Calu3 (cell line): Measurements from ENCODE around the gene MPG. TPM values are rescaled to one million over a fixed set of nuclear protein-coding genes. Genes with fewer than 3 reads are reported as not detected.

ENCODE experiments used
- BruUV-seq: library from RNA; stranded (reverse); fragments of 400-500 nt; replicated peaks from 2 replicates; lab custom pipeline; 2021; lab: Mats Ljungman, UMichigan
- CTCF ChIA-PET: fragments of 300-600 bp; sonication (Branson Sonifier 250); formaldehyde crosslinking; loops from one replicate; lab custom pipeline; 2022; ENCODE audit warnings: antibody characterized with exemption; lab: Charles Lee
- DNase-seq: peaks from one replicate; pipeline ENCODE4 v3.0.0; 2022
- H3K27ac Mint-ChIP-seq: one replicate; pipeline ENCODE4 v1.8.0; 2022; ENCODE audit warnings: mixed read lengths; ENCODE audit not compliant: unreplicated experiment
- H3K27me3 Mint-ChIP-seq: one replicate; pipeline ENCODE4 v1.8.0; 2022; ENCODE audit warnings: mixed read lengths; ENCODE audit not compliant: unreplicated experiment
- H3K36me3 Mint-ChIP-seq: one replicate; pipeline ENCODE4 v1.8.0; 2022; ENCODE audit warnings: mild to moderate bottlenecking, moderate library complexity, mixed read lengths; ENCODE audit not compliant: insufficient read depth, unreplicated experiment
- H3K4me1 Mint-ChIP-seq: one replicate; pipeline ENCODE4 v1.8.0; 2022; ENCODE audit warnings: mild to moderate bottlenecking, low read depth, mixed read lengths; ENCODE audit not compliant: unreplicated experiment
- H3K4me3 Mint-ChIP-seq: one replicate; pipeline ENCODE4 v1.8.0; 2022; ENCODE audit warnings: mild to moderate bottlenecking, low read depth, moderate library complexity, mixed read lengths; ENCODE audit not compliant: unreplicated experiment
- H3K9me3 Mint-ChIP-seq: one replicate; pipeline ENCODE4 v1.8.0; 2022; ENCODE audit warnings: low read depth, mixed read lengths; ENCODE audit not compliant: unreplicated experiment
- intact Hi-C: fragments of 100-400 bp; cut with micrococcal nuclease; formaldehyde crosslinking; loops from one replicate; pipeline ENCODE4 v1.10.0; 2022; ENCODE audit not compliant: unreplicated experiment
- total RNA-seq: library from RNA; stranded (reverse); gene quantifications from 2 replicates; pipeline ENCODE4 v1.2.3, GENCODE V29; 2022
- TF ChIP-seq, protein P1 (sequence below): fragments of 200-600 bp; IDR thresholded peaks from one replicate; pipeline ENCODE4 v1.8.0; 2022; ENCODE audit warnings: antibody characterized with exemption; ENCODE audit not compliant: unreplicated experiment

The MPG gene
- total RNA-seq, 1 experiment from 2014 or later = 40.1 TPM

- H3K9me3 Mint-ChIP-seq = no peaks in the 10 kb centered on the region
- H3K36me3 Mint-ChIP-seq = peaks cover 8% of the 10 kb centered on the region
- DNase-seq = no peak
- no peak overlapping the region for H3K27ac Mint-ChIP-seq
- CTCF ChIA-PET = no interaction called here
- TF ChIP-seq, protein P1, sequence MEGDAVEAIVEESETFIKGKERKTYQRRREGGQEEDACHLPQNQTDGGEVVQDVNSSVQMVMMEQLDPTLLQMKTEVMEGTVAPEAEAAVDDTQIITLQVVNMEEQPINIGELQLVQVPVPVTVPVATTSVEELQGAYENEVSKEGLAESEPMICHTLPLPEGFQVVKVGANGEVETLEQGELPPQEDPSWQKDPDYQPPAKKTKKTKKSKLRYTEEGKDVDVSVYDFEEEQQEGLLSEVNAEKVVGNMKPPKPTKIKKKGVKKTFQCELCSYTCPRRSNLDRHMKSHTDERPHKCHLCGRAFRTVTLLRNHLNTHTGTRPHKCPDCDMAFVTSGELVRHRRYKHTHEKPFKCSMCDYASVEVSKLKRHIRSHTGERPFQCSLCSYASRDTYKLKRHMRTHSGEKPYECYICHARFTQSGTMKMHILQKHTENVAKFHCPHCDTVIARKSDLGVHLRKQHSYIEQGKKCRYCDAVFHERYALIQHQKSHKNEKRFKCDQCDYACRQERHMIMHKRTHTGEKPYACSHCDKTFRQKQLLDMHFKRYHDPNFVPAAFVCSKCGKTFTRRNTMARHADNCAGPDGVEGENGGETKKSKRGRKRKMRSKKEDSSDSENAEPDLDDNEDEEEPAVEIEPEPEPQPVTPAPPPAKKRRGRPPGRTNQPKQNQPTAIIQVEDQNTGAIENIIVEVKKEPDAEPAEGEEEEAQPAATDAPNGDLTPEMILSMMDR = no peak
- BruUV-seq = no TSS peak
- no peaks in the 10 kb centered on the region for H3K4me1 Mint-ChIP-seq
- H3K4me3 Mint-ChIP-seq = no peak overlapping the region
- intact Hi-C loops = no loop called here
- no peaks in the 10 kb centered on the region for H3K27me3 Mint-ChIP-seq
Measured at GRCh38 chr16:130533-131173, 52.6 kb downstream of the MPG start.

- no TSS peak for BruUV-seq
Measured at GRCh38 chr16:132120-132519, 54.1 kb downstream of the MPG start.

DNA sequence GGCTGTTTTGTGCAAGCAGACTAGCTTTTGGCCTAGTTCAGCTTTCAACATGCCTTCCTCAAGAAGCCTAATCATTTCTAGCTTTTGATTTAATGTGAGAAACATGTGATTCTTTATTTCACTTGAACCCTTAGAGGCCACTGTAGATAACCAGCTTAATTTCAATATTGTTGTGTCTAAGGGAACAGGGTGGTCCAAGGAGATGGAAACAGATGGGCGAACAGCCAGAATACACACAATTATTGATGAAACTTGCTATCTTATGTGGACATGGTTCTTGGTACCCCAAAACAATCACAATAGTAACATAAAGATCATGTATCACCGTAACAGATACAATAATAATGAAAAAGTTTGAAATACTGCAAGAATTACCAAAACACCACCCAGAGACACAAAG, 55.7 kb downstream of the MPG start:
- intact Hi-C loops = no loop called here
- CTCF ChIA-PET = interaction anchor here (1.4 kb wide), 1 partner anchor 68 kb away, joined by 4 read pairs; no protein-coding TSS in a partner anchor
- no peaks in the 10 kb centered on the region for H3K4me1 Mint-ChIP-seq

More at GRCh38 chr16:132120-132519, 54.1 kb downstream of the MPG start:
- Mint-ChIP-seq H3K4me1 (no peaks in the 10 kb centered on the region), H3K4me3 (no peak overlapping the region), H3K9me3 (no peaks in the 10 kb centered on the region), H3K36me3 (peaks cover 16% of the 10 kb centered on the region), H3K27me3 (no peaks in the 10 kb centered on the region), H3K27ac (no peak overlapping the region)
- CTCF ChIA-PET = no interaction called here
- no peak for DNase-seq
- intact Hi-C loops = no loop called here
- TF ChIP-seq, protein P1 = no peak

More for the DNA sequence above, 55.7 kb downstream of the MPG start:
- no peak for DNase-seq
- BruUV-seq = no TSS peak
- H3K27ac Mint-ChIP-seq = no peak overlapping the region
- peaks cover 32% of the 10 kb centered on the region for H3K36me3 Mint-ChIP-seq
- H3K27me3 Mint-ChIP-seq = no peaks in the 10 kb centered on the region
- TF ChIP-seq, protein P1 = no peak
- H3K4me3 Mint-ChIP-seq = no peak overlapping the region
- H3K9me3 Mint-ChIP-seq = no peaks in the 10 kb centered on the region

Other genes with a start within 250 kb of the MPG start
- gene POLR3K, start 24.6 kb upstream of the MPG start, total RNA-seq = 27.4 and 29.1 TPM in 2 replicates
- gene SNRNP25, start 24.4 kb upstream of the MPG start, total RNA-seq = 37.8 and 38.7 TPM in 2 replicates
- 47.3 and 60.2 TPM in 2 replicates for gene RHBDF1, start 5.6 kb upstream of the MPG start, total RNA-seq
- gene NPRL3, start 60.4 kb downstream of the MPG start, total RNA-seq = 51.8 and 53.2 TPM in 2 replicates
- not detected in 2 replicates for gene HBZ, start 74.4 kb downstream of the MPG start, total RNA-seq
- not detected in 2 replicates for gene HBM, start 87.8 kb downstream of the MPG start, total RNA-seq
- gene HBA2, start 94.7 kb downstream of the MPG start, total RNA-seq = not detected in 2 replicates
- not detected in 2 replicates for gene HBA1, start 98.5 kb downstream of the MPG start, total RNA-seq
- not detected in 2 replicates for gene HBQ1, start 102.2 kb downstream of the MPG start, total RNA-seq
- gene LUC7L, start 151.2 kb downstream of the MPG start, total RNA-seq = 74.6 and 79.3 TPM in 2 replicates
- gene FAM234A, start 156.6 kb downstream of the MPG start, total RNA-seq = 118 and 130 TPM in 2 replicates
- gene RGS11, start 197.7 kb downstream of the MPG start, total RNA-seq = 0.85 and 1.7 TPM in 2 replicates
- gene ARHGDIG, start 202.4 kb downstream of the MPG start, total RNA-seq = 0.29 TPM in 1 of 2 replicates, not detected in the other
- 0.71 TPM in 1 of 2 replicates, not detected in the other for gene PDIA2, start 204.9 kb downstream of the MPG start, total RNA-seq